Measurements from ENCODE around the gene RAD54L.
A peak's percentile ranks its signal among the peaks of the same experiment; 100 is the strongest.
"Not testable (repeated sequence)": the region's sequence is repeated elsewhere in the genome, so short reads cannot be mapped to it uniquely, and the experiment has no call there.

The RAD54L gene

GRCh38 chr1:46288485-46289133 lies 41.0 kb downstream of the RAD54L start:
- no peak for DNase-seq

- no peak for DNase-seq
Observed at GRCh38 chr1:46289134-46289494, 41.6 kb downstream of the RAD54L start.

- DNase-seq: no peak
Observed at GRCh38 chr1:46289976-46290375, 42.4 kb downstream of the RAD54L start.

GRCh38 chr1:46295306-46295705 lies 47.7 kb downstream of the RAD54L start:
- DNase-seq: no peak

- DNase-seq: no peak
Observed at GRCh38 chr1:46298387-46298786, 50.8 kb downstream of the RAD54L start.

GRCh38 chr1:46300673-46301405 lies 53.3 kb downstream of the RAD54L start:
- DNase-seq: no peak

- DNase-seq: no peak
Observed at GRCh38 chr1:46301406-46301807, 53.8 kb downstream of the RAD54L start.

- DNase-seq: peak; percentile 55
Observed at GRCh38 chr1:46301808-46302640, 54.5 kb downstream of the RAD54L start.

GRCh38 chr1:46302641-46303037 lies 55.1 kb downstream of the RAD54L start:
- no peak for DNase-seq

GRCh38 chr1:46303038-46303871 lies 55.7 kb downstream of the RAD54L start, which contains the start of the genes LRRC41 and UQCRH:
Gene LRRC41, minus strand, starts transcription at chr1:46303616. Its CDS starts 294 bp downstream, at chr1:46303322.
Gene UQCRH, plus strand, starts transcription at chr1:46303698. Its CDS starts 69 bp downstream, at chr1:46303767.
- DNase-seq: peak; percentile 98

- DNase-seq: no peak
Observed at GRCh38 chr1:46303872-46304326, 56.3 kb downstream of the RAD54L start.

- no peak for DNase-seq
Observed at GRCh38 chr1:46306159-46306530, 58.6 kb downstream of the RAD54L start.

GRCh38 chr1:46309401-46310159 lies 62.0 kb downstream of the RAD54L start:
- no peak for DNase-seq

GRCh38 chr1:46310321-46310720 lies 62.8 kb downstream of the RAD54L start:
- DNase-seq: no peak

GRCh38 chr1:46315669-46316403 lies 68.3 kb downstream of the RAD54L start:
- no peak for DNase-seq

GRCh38 chr1:46317323-46317722 lies 69.8 kb downstream of the RAD54L start:
- no peak for DNase-seq

- DNase-seq: not testable (repeated sequence)
Observed at GRCh38 chr1:46319301-46319700, 71.7 kb downstream of the RAD54L start.

- DNase-seq: not testable (repeated sequence)
Observed at GRCh38 chr1:46319960-46320914, 72.7 kb downstream of the RAD54L start.

- DNase-seq: not testable (repeated sequence)
Observed at GRCh38 chr1:46322191-46322590, 74.6 kb downstream of the RAD54L start.

Data from hematopoietic multipotent progenitor cell treated with erythropoietin and hydrocortisone succinate and interleukin-3 and kit ligand, for 8 days (in vitro differentiated cells).